AG04450 (cell line): Measurements from ENCODE around the gene PROSER1. TPM values are rescaled to one million over a fixed set of nuclear protein-coding genes. Genes with fewer than 3 reads are reported as not detected.

Experiments used
- CTCF ChIA-PET: fragments of 300-600, 350-600 bp; formaldehyde crosslinking; extraction: SDS; loops from one replicate; lab custom pipeline; 2022; ENCODE audit warnings: antibody characterized with exemption, inconsistent platforms; lab: Charles Lee
- POLR2A ChIA-PET: fragments of 350-600 bp; formaldehyde crosslinking; extraction: SDS; loops from one replicate; lab custom pipeline; 2021; ENCODE audit warnings: antibody characterized with exemption, inconsistent platforms; lab: Yijun Ruan, JAX
- DNase-seq: peaks from one replicate; pipeline ENCODE4 v3.0.0-alpha.2; 2011; ENCODE audit warnings: low read depth, low spot score
- H3K27ac ChIP-seq: one replicate; pipeline ENCODE4 v1.5.1; 2012; ENCODE audit warnings: low read depth, low read length, control low read depth
- H3K27me3 ChIP-seq: one replicate; pipeline ENCODE4 v1.6.0; 2012; ENCODE audit warnings: low read length; ENCODE audit not compliant: control insufficient read depth, insufficient read depth
- H3K4me3 ChIP-seq: 2 replicates; pipeline ENCODE4 v1.5.1; 2011; ENCODE audit warnings: mild to moderate bottlenecking, low read depth, low read length, control low read depth
- H3K9me3 ChIP-seq: 2 replicates; pipeline ENCODE4 v1.5.1; 2012; ENCODE audit warnings: low read length; ENCODE audit not compliant: control insufficient read depth, insufficient read depth
- polyA plus RNA-seq: library from polyadenylated mRNA; depleted of rRNA; stranded (reverse); fragments of >200 nt; gene quantifications from 2 replicates; pipeline ENCODE4 v1.2.3, GENCODE V29; 2011; rRNA removed
- TF ChIP-seq, protein P1 (sequence below): IDR thresholded peaks from 2 replicates; pipeline ENCODE4 v1.5.1; 2011; ENCODE audit warnings: low read depth, low read length, control low read depth, inconsistent platforms

PROSER1 gene
- polyA plus RNA-seq, 1 experiment = 19.4 TPM

DNA sequence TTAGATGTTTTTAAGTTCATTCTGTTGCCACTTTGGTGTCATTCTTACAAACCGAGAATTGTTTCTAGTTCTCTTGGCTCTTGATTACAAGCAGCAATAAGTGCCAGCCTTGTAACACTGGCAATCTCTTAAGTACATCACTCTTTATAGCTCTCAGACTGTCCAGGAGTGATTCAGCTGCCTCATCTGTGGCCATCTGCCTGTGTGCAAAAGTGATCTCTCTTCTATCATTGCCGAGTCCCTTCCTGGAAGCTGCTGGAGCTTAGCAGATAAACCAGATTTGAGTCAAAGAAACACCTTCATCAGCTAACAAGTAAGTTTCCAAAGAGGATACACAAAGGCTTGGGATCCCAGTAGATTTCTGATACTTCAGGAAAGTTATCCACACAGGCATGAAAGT, 70.4 kb downstream of the PROSER1 start:
- no peaks in the 10 kb centered on the region for H3K27me3 ChIP-seq
- TF ChIP-seq, protein P1, sequence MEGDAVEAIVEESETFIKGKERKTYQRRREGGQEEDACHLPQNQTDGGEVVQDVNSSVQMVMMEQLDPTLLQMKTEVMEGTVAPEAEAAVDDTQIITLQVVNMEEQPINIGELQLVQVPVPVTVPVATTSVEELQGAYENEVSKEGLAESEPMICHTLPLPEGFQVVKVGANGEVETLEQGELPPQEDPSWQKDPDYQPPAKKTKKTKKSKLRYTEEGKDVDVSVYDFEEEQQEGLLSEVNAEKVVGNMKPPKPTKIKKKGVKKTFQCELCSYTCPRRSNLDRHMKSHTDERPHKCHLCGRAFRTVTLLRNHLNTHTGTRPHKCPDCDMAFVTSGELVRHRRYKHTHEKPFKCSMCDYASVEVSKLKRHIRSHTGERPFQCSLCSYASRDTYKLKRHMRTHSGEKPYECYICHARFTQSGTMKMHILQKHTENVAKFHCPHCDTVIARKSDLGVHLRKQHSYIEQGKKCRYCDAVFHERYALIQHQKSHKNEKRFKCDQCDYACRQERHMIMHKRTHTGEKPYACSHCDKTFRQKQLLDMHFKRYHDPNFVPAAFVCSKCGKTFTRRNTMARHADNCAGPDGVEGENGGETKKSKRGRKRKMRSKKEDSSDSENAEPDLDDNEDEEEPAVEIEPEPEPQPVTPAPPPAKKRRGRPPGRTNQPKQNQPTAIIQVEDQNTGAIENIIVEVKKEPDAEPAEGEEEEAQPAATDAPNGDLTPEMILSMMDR = no peak
- ChIA-PET POLR2A (no interaction called here), CTCF (no interaction called here)
- no peak overlapping the region for H3K27ac ChIP-seq
- H3K9me3 ChIP-seq = no peaks in the 10 kb centered on the region
- no peak for DNase-seq
- H3K4me3 ChIP-seq = no peak overlapping the region

DNA sequence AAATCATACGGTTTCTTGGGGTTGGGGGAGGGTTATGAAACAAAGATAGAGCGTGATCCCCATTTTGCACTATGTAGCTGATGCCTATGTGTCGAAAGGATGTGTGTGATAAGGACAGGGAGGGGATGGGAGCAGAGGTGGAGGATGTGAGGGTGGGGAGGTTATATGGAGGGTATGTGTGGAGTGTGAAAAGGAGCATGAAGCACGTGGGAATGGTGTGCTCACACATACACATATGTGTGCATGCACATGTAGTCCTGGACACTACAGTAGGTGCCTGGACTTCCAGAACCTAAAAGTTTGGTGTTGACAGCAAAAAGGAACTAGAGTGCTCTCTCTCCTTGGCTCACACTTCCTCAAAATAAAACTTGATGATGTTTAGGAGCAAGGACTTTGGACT, 72.6 kb downstream of the PROSER1 start:
- Histone ChIP-seq H3K27ac (no peak overlapping the region), H3K9me3 (no peaks in the 10 kb centered on the region), H3K27me3 (no peaks in the 10 kb centered on the region), H3K4me3 (no peak overlapping the region)
- ChIA-PET POLR2A (no interaction called here), CTCF (no interaction called here)
- no peak for DNase-seq
- TF ChIP-seq, protein P1 = no peak

DNA sequence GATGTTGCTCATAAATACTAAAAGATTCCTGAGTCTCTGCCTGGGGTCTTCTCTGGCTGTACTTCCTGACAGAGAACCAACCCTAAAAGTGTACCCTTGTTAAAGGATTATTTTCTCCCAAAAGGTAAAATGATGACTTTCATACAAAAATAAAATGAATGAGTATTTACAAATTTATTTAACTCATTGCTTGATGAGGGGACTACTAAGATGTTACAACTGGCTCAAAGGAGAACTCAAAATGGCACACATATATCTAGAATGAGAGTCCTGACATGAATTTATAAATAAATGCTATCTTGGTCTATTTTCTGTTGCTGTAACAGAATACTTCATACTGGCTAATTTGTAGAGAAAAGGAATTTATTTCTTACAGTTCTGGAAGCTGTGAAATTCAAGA, 77.7 kb downstream of the PROSER1 start:
- no peaks in the 10 kb centered on the region for H3K27me3 ChIP-seq
- no peak for DNase-seq
- H3K4me3 ChIP-seq = no peak overlapping the region
- TF ChIP-seq, protein P1 = no peak
- H3K27ac ChIP-seq = no peak overlapping the region
- ChIA-PET POLR2A (no interaction called here), CTCF (no interaction called here)
- no peaks in the 10 kb centered on the region for H3K9me3 ChIP-seq

Other genes starting within 250 kb of the PROSER1 start
- gene STOML3, start 47.3 kb downstream of the PROSER1 start, polyA plus RNA-seq = not detected in 2 replicates
- gene NHLRC3, start 367 bp upstream of the PROSER1 start, polyA plus RNA-seq = 8.0 and 9.9 TPM in 2 replicates